H1 (cell line): ENCODE results near the gene POLA2. TPM values are rescaled to one million over a fixed set of nuclear protein-coding genes. Genes with fewer than 3 reads are reported as not detected.

ENCODE experiments used
- CTCF ChIA-PET: fragments of 300-600 bp; sonication (Branson Sonifier 250); formaldehyde crosslinking; loops from one replicate; lab custom pipeline; 2021; ENCODE audit not compliant: partially characterized antibody; lab: Charles Lee
- POLR2A ChIA-PET: fragments of 300-600 bp; sonication (Branson Sonifier 250); formaldehyde crosslinking; loops from one replicate; lab custom pipeline; 2021; ENCODE audit warnings: inconsistent platforms; ENCODE audit not compliant: partially characterized antibody; lab: Charles Lee
- DNase-seq, 2 experiments: peaks; one replicate each; pipeline versions ENCODE4 v3.0.0 to v3.0.0-alpha.2; 2010 to 2022; ENCODE audit warnings: low spot score in 2 of 2, low read depth in 1 of 2, mixed read lengths in 1 of 2
- FAIRE-seq: peaks from 2 replicates; lab custom pipeline; 2011; peaks lifted over from hg19 to GRCh38; lab: Jason Lieb, UNC
- H2AFZ ChIP-seq: 2 replicates; pipeline ENCODE4 v1.8.1; 2012; ENCODE audit warnings: low read length, inconsistent platforms
- H2AK5ac ChIP-seq: 2 replicates; pipeline ENCODE4 v1.6.1; 2013; ENCODE audit warnings: low read depth, low read length
- H2BK120ac ChIP-seq: replicated peaks from 2 replicates; pipeline ENCODE3; 2013; ENCODE audit warnings: low read depth, low read length, inconsistent platforms
- H2BK12ac ChIP-seq: 2 replicates; pipeline ENCODE4 v1.6.1; 2013; ENCODE audit warnings: low read depth, low read length
- H2BK15ac ChIP-seq: 2 replicates; pipeline ENCODE4 v1.6.1; 2013; ENCODE audit warnings: low read length
- H2BK20ac ChIP-seq: 2 replicates; pipeline ENCODE4 v1.6.1; 2013; ENCODE audit warnings: low read length
- H2BK5ac ChIP-seq: 2 replicates; pipeline ENCODE4 v1.6.1; 2013; ENCODE audit warnings: low read depth, low read length
- H3K14ac ChIP-seq: 2 replicates; pipeline ENCODE4 v1.6.1; 2013; ENCODE audit warnings: inconsistent platforms; ENCODE audit not compliant: insufficient read length
- H3K18ac ChIP-seq: 2 replicates; pipeline ENCODE4 v1.6.1; 2013; ENCODE audit warnings: low read length; ENCODE audit errors: extremely low read depth
- H3K23ac ChIP-seq: 2 replicates; pipeline ENCODE4 v1.6.1; 2013; ENCODE audit warnings: inconsistent platforms; ENCODE audit not compliant: insufficient read length
- H3K23me2 ChIP-seq: 2 replicates; pipeline ENCODE4 v1.6.1; 2013; ENCODE audit warnings: low read depth, low read length
- H3K27ac ChIP-seq: 2 replicates; pipeline ENCODE4 v1.6.1; 2011; ENCODE audit warnings: low read depth, low read length, inconsistent platforms
- H3K27me3 ChIP-seq, 4 experiments: replicated peaks in 1 of 4; 1 replicate in 1 of 4; 2 replicates in 3 of 4; pipeline versions ENCODE4 v1.6.1 to v1.8.1; 2011 to 2013; ENCODE audit warnings: low read length in 3 of 4, mild to moderate bottlenecking in 3 of 4, inconsistent platforms in 2 of 4, mixed read lengths in 2 of 4, moderate library complexity in 1 of 4; ENCODE audit not compliant: control insufficient read depth in 3 of 4, insufficient read depth in 3 of 4; ENCODE audit errors: extremely low read depth in 1 of 4
- H3K36me3 ChIP-seq, 4 experiments: 2 replicates each; pipeline versions ENCODE4 v1.6.1 to v1.8.1; 2011 to 2013; ENCODE audit warnings: mild to moderate bottlenecking in 4 of 4, low read length in 3 of 4, moderate library complexity in 2 of 4, control low read depth in 1 of 4, inconsistent platforms in 1 of 4; ENCODE audit not compliant: insufficient read depth in 4 of 4, control insufficient read depth in 2 of 4
- H3K4ac ChIP-seq: replicated peaks from 2 replicates; pipeline ENCODE3; 2013; ENCODE audit warnings: low read length, low read depth, mixed read lengths, inconsistent platforms; ENCODE audit not compliant: insufficient read length
- H3K4me1 ChIP-seq, 4 experiments: replicated peaks in 1 of 4; 1 replicate in 1 of 4; 2 replicates in 3 of 4; pipeline versions ENCODE4 v1.6.1 to v1.8.1; 2011 to 2013; ENCODE audit warnings: low read length in 3 of 4, inconsistent platforms in 2 of 4, mixed read lengths in 1 of 4; ENCODE audit not compliant: insufficient read depth in 4 of 4, control insufficient read depth in 3 of 4
- H3K4me2 ChIP-seq, 2 experiments: 2 replicates each; pipeline versions ENCODE4 v1.6.1 to v1.8.1; 2011 to 2013; ENCODE audit warnings: low read depth in 2 of 2, low read length in 2 of 2, control low read depth in 1 of 2, inconsistent platforms in 1 of 2, mild to moderate bottlenecking in 1 of 2; ENCODE audit not compliant: insufficient read depth in 1 of 2
- H3K4me3 ChIP-seq, 4 experiments: fragments of 200-600, 300-600 bp in 1 of 4; sonication (generic), shearing (Covaris generic), sonication (Bioruptor Twin) in 1 of 4; 2 replicates each; pipeline versions ENCODE4 v1.5.1 to v1.8.1; 2011 to 2016; ENCODE audit warnings: low read length in 4 of 4, low read depth in 3 of 4, control low read depth in 2 of 4, inconsistent platforms in 2 of 4, mild to moderate bottlenecking in 2 of 4, mixed read lengths in 1 of 4, moderate library complexity in 1 of 4; ENCODE audit not compliant: insufficient read depth in 2 of 4; ENCODE audit errors: extremely low read depth in 1 of 4
- H3K56ac ChIP-seq: replicated peaks from 2 replicates; pipeline ENCODE3; 2013; ENCODE audit warnings: low read depth, mild to moderate bottlenecking, mixed read lengths, low read length, inconsistent platforms; ENCODE audit not compliant: insufficient read length
- H3K79me1 ChIP-seq: 2 replicates; pipeline ENCODE4 v1.6.1; 2013; ENCODE audit warnings: low read depth, low read length, control low read depth
- H3K79me2 ChIP-seq, 2 experiments: 2 replicates each; pipeline versions ENCODE4 v1.6.1 to v1.8.1; 2012 to 2013; ENCODE audit warnings: low read length in 2 of 2, mild to moderate bottlenecking in 2 of 2, inconsistent platforms in 1 of 2; ENCODE audit not compliant: insufficient read depth in 2 of 2, control insufficient read depth in 1 of 2
- H3K9ac ChIP-seq, 4 experiments: replicated peaks in 1 of 4; 1 replicate in 1 of 4; 2 replicates in 3 of 4; pipeline versions ENCODE4 v1.6.1 to v1.8.1; 2011 to 2013; ENCODE audit warnings: low read depth in 3 of 4, low read length in 3 of 4, control low read depth in 2 of 4, mild to moderate bottlenecking in 2 of 4, moderate library complexity in 2 of 4, inconsistent platforms in 1 of 4; ENCODE audit errors: extremely low read depth in 1 of 4
- H3K9me3 ChIP-seq, 2 experiments: 2 replicates each; pipeline versions ENCODE4 v1.6.1 to v1.8.1; 2012 to 2013; ENCODE audit warnings: mild to moderate bottlenecking in 2 of 2, moderate library complexity in 2 of 2, control low read depth in 1 of 2, inconsistent platforms in 1 of 2, low read depth in 1 of 2, low read length in 1 of 2, mixed read lengths in 1 of 2; ENCODE audit not compliant: insufficient read depth in 2 of 2
- H4K20me1 ChIP-seq, 2 experiments: replicated peaks in 1 of 2; 2 replicates each; pipeline versions ENCODE3 to v1.8.1; 2011 to 2013; ENCODE audit warnings: inconsistent platforms in 2 of 2, low read length in 2 of 2, mild to moderate bottlenecking in 1 of 2; ENCODE audit not compliant: insufficient read depth in 2 of 2, control insufficient read depth in 1 of 2
- H4K5ac ChIP-seq: 2 replicates; pipeline ENCODE4 v1.6.1; 2013; ENCODE audit warnings: low read length, low read depth, mixed read lengths, inconsistent platforms; ENCODE audit not compliant: insufficient read length
- H4K8ac ChIP-seq: 2 replicates; pipeline ENCODE4 v1.8.0; 2013; ENCODE audit warnings: mild to moderate bottlenecking, moderate library complexity, low read length, inconsistent platforms; ENCODE audit not compliant: insufficient read depth; ENCODE audit errors: extremely low read depth
- H4K91ac ChIP-seq: replicated peaks from 2 replicates; pipeline ENCODE3; 2013; ENCODE audit warnings: low read length, mixed read lengths, inconsistent platforms; ENCODE audit not compliant: insufficient read length
- POLR2A ChIP-seq, 2 experiments: IDR thresholded peaks; 1 replicate in 1 of 2; 2 replicates in 1 of 2; pipeline ENCODE4 v1.6.1; 2011; ENCODE audit warnings: low read depth in 2 of 2, low read length in 2 of 2, mild to moderate bottlenecking in 2 of 2; ENCODE audit errors: control extremely low read depth in 1 of 2
- SUZ12 ChIP-seq: fragments of 200-600 bp; sonication (generic); IDR thresholded peaks from 2 replicates; pipeline ENCODE4 v1.6.1; 2012; ENCODE audit warnings: mild to moderate bottlenecking, inconsistent platforms, low read length, moderate library complexity, mixed read lengths
- WGBS, 2 experiments: shearing (Covaris generic) in 1 of 2; methylation state at CpG; one replicate each; pipeline versions ENCODE4 v1.1.6 to v1.1.7; 2013 to 2015; ENCODE audit warnings: low lambda C conversion rate in 2 of 2, mixed read lengths in 2 of 2, inconsistent platforms in 1 of 2, low coverage in 1 of 2, missing lambda C conversion rate in 1 of 2; ENCODE audit not compliant: insufficient replicate concordance in 2 of 2, insufficient coverage in 1 of 2, insufficient read length in 1 of 2; ENCODE audit errors: extremely low coverage in 1 of 2, missing lambda C conversion rate in 1 of 2; 5-methylcytosine and 5-hydroxymethylcytosine counted together
- polyA plus RNA-seq, 7 experiments: library from polyadenylated mRNA; depleted of rRNA in 3 of 7; stranded (reverse) in 5 of 7; unstranded in 2 of 7; fragments of >200 nt in 5 of 7; fragments of 200-250 nt in 2 of 7; gene quantifications; 1 replicate in 5 of 7; 2 replicates in 1 of 7; 4 replicates in 1 of 7; pipeline versions ENCODE4 v1.2.1 to v1.2.3, GENCODE V29; 2011 to 2013; ENCODE audit warnings: missing spikeins in 2 of 7, mixed read lengths in 2 of 7
- total RNA-seq: library from RNA; stranded (reverse); fragmentation: NEBNext Ultra II Directional; extraction: Animal tissue kit (Norgen Biotek cat#: 25700); gene quantifications from 2 replicates; pipeline ENCODE4 v1.2.1, GENCODE V29; 2021

POLA2 gene
- total and polyA plus RNA-seq, 2 of the 8 experiments (the other 6 are each of a cell fraction or from before 2014, with no cell fraction given): 31.2 to 55.9 TPM

GRCh38 chr11:65298655-65299179 lies 37.0 kb downstream of the POLA2 start:
- CTCF ChIA-PET: interaction anchor here (0.8 to 52.8 kb wide), 3 partner anchors 12 to 118 kb away, joined by 4 to 1179 read pairs (median 1179); partner anchors contain the start of genes CDC42EP2 and DPF2
- Histone ChIP-seq H2BK12ac (no peak overlapping the region), H3K79me1 (no peaks in the 10 kb centered on the region), H4K20me1 (peaks cover 0 to 3% of the 10 kb centered on the region in 2 experiments), H3K4me2 (no peak overlapping the region), H2BK15ac (no peak overlapping the region), H3K4me3 (no peak overlapping the region), H3K27me3 (peaks cover 0 to 2% (median 0%) of the 10 kb centered on the region in 4 experiments; a peak in 3 of 7 replicates), H3K23me2 (no peaks in the 10 kb centered on the region), H3K27ac (no peak overlapping the region), H2BK20ac (no peak overlapping the region), H3K79me2 (no peaks in the 10 kb centered on the region), H3K23ac (no peak overlapping the region), H3K4me1 (peaks cover 0 to 12% (median 9%) of the 10 kb centered on the region in 4 experiments; a peak in 6 of 7 replicates), H2AK5ac (no peak overlapping the region), H3K14ac (no peak overlapping the region), H2AFZ (no peak overlapping the region), H2BK120ac (no peak overlapping the region), H3K9me3 (no peaks in the 10 kb centered on the region), H3K18ac (no peak overlapping the region), H3K56ac (no peak overlapping the region), H3K9ac (no peak overlapping the region), H3K4ac (no peak overlapping the region), H4K91ac (no peak overlapping the region), H3K36me3 (peaks cover 23 to 45% (median 36%) of the 10 kb centered on the region in 4 experiments), H4K8ac (no peak overlapping the region), H4K5ac (no peak overlapping the region), H2BK5ac (no peak overlapping the region)
- no peak for TF ChIP-seq SUZ12
- 0 out of 3 replicates have a peak, but pooled peaks of 1 of the 2 experiments have one; percentile 8 for TF ChIP-seq POLR2A (IDR thresholded peaks at IDR 0.05; ENCODE audit: control extremely low read depth in 1 of 2, low read depth in 2 of 2, low read length in 2 of 2)
- WGBS, 2 experiments: 90% methylated on average over 12 of the region's 12 CpGs; no CpG with 5 or more reads in 1 of the 2 experiments
- POLR2A ChIA-PET: interaction anchor here (0.7 to 10.4 kb wide), 7 partner anchors 10 to 171 kb away, joined by 3 to 99 read pairs (median 3); partner anchors contain the start of gene CDC42EP2
- FAIRE-seq (no peak), DNase-seq (no peak)
